ENCODE measurements around the gene CFAP73. TPM values are rescaled to one million over a fixed set of nuclear protein-coding genes. Genes with fewer than 3 reads are reported as not detected.

Gene CFAP73
- total and polyA plus RNA-seq, 2 of the 8 experiments (the other 6 are each of a cell fraction or from before 2014, with no cell fraction given) = 0.45 to 0.56 TPM

DNA sequence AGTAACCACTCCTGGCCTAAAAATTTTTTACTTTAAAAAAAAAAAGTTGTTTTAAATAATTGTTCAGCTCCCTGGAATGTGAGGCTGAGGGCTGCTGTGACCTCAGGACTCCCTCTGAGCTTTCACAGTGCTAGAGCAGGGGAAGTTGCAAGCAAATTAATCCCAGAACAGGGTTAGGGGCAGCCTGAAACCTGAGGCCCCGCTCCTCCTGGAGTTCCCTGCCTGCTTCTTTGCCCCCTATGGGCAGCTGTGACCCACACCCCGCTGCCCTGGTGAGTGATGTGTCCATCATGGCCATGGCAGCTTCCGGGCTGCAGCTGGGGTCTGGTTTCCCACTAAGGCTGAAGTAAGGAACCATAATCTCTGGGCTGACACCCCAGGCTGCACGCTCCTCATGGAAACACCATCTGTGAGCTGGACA lies 45.5 kb downstream of the CFAP73 start (continued):
- TF ChIP-seq NRF1 (IDR thresholded peaks at IDR 0.05; ENCODE audit: low read depth, low read length) (no peak), HDAC6 (IDR thresholded peaks at IDR 0.05; ENCODE audit: low read depth, low read length) (no peak), SIN3A (conservative IDR thresholded peaks at IDR 0.05 in 1 of 2, IDR thresholded peaks at IDR 0.05 in 1 of 2; ENCODE audit: low read depth in 1 of 2, low read length in 2 of 2) (no peak), SIX5 (IDR thresholded peaks at IDR 0.05; ENCODE audit: low read depth, low read length) (no peak), CTBP2 (IDR thresholded peaks at IDR 0.05; ENCODE audit: borderline replicate concordance, insufficient read depth, insufficient read length, low read length) (no peak)

Data from H1 (cell line).